RWPE2 (cell line): Measurements from ENCODE around the gene CTAGE9.
"Not testable (repeated sequence)": the region's sequence is repeated elsewhere in the genome, so short reads cannot be mapped to it uniquely, and the experiment has no call there.

Source experiments
- ATAC-seq: fragments of 200-7000 bp; cut with Tn5 transposase; 3 replicates; pipeline ENCODE4 v1.9.1; 2021; ENCODE audit warnings: low read depth
- DNase-seq: peaks from one replicate; pipeline ENCODE4 v3.0.0-alpha.2; 2020; ENCODE audit warnings: low spot score
- H3K27ac ChIP-seq: fragments of 450-650 bp; 2 replicates; pipeline ENCODE4 v1.5.1; 2017; ENCODE audit warnings: mild to moderate bottlenecking; ENCODE audit not compliant: poor library complexity, severe bottlenecking
- H3K27me3 ChIP-seq: fragments of 250-450 bp; sonication (Bioruptor Pico); 2 replicates; pipeline ENCODE4 v1.5.1; 2021; ENCODE audit warnings: mild to moderate bottlenecking, moderate library complexity; ENCODE audit not compliant: insufficient read depth, poor library complexity, severe bottlenecking
- H3K36me3 ChIP-seq: fragments of 250-450 bp; sonication (Bioruptor Pico); 2 replicates; pipeline ENCODE4 v1.5.1; 2020; ENCODE audit warnings: low read depth, mild to moderate bottlenecking, moderate library complexity
- H3K4me1 ChIP-seq: fragments of 250-450 bp; sonication (Bioruptor Pico); 2 replicates; pipeline ENCODE4 v1.5.1; 2021; ENCODE audit warnings: mild to moderate bottlenecking, moderate library complexity; ENCODE audit not compliant: insufficient read depth, poor library complexity, severe bottlenecking
- H3K4me3 ChIP-seq: fragments of 250-450 bp; sonication (Bioruptor Pico); 2 replicates; pipeline ENCODE4 v1.5.1; 2021; ENCODE audit warnings: mild to moderate bottlenecking, moderate library complexity; ENCODE audit not compliant: severe bottlenecking
- H3K9me3 ChIP-seq: fragments of 250-450 bp; sonication (Bioruptor Pico); 2 replicates; pipeline ENCODE4 v1.5.1; 2021; ENCODE audit warnings: mild to moderate bottlenecking, moderate library complexity; ENCODE audit not compliant: severe bottlenecking
- TF ChIP-seq, protein P1 (sequence below): fragments of 450-650 bp; IDR thresholded peaks from one replicate; pipeline ENCODE4 v1.5.1; 2017; ENCODE audit warnings: mild to moderate bottlenecking, moderate library complexity; ENCODE audit not compliant: poor library complexity, severe bottlenecking

Gene CTAGE9

DNA sequence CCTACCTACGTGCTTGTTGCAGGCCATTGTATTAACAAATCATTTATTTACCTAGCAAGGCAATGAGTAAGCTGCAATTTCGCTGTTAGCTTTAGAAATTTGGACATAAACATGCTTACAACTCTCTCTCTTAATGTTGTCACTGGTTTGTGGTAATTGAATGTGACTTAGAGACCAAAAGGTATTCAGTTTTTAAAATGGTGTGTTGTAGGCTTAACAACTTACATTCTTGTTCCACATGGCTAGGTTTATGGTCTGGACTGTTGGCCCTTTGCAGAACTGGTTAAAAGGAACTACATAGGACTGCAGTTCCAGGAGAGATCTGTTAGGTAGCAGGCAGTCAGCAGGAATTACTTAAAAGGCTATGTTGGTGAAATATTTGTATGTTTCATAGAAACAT is 10.3 kb upstream of the CTAGE9 start:
- no peaks in the 10 kb centered on the region for H3K9me3 ChIP-seq
- no peaks in the 10 kb centered on the region for H3K4me1 ChIP-seq
- TF ChIP-seq, protein P1, sequence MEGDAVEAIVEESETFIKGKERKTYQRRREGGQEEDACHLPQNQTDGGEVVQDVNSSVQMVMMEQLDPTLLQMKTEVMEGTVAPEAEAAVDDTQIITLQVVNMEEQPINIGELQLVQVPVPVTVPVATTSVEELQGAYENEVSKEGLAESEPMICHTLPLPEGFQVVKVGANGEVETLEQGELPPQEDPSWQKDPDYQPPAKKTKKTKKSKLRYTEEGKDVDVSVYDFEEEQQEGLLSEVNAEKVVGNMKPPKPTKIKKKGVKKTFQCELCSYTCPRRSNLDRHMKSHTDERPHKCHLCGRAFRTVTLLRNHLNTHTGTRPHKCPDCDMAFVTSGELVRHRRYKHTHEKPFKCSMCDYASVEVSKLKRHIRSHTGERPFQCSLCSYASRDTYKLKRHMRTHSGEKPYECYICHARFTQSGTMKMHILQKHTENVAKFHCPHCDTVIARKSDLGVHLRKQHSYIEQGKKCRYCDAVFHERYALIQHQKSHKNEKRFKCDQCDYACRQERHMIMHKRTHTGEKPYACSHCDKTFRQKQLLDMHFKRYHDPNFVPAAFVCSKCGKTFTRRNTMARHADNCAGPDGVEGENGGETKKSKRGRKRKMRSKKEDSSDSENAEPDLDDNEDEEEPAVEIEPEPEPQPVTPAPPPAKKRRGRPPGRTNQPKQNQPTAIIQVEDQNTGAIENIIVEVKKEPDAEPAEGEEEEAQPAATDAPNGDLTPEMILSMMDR = no peak
- no peaks in the 10 kb centered on the region for H3K36me3 ChIP-seq
- no peaks in the 10 kb centered on the region for H3K27me3 ChIP-seq
- DNase-seq (no peak), ATAC-seq (no peak)
- no peak overlapping the region for H3K4me3 ChIP-seq
- no peak overlapping the region for H3K27ac ChIP-seq

DNA sequence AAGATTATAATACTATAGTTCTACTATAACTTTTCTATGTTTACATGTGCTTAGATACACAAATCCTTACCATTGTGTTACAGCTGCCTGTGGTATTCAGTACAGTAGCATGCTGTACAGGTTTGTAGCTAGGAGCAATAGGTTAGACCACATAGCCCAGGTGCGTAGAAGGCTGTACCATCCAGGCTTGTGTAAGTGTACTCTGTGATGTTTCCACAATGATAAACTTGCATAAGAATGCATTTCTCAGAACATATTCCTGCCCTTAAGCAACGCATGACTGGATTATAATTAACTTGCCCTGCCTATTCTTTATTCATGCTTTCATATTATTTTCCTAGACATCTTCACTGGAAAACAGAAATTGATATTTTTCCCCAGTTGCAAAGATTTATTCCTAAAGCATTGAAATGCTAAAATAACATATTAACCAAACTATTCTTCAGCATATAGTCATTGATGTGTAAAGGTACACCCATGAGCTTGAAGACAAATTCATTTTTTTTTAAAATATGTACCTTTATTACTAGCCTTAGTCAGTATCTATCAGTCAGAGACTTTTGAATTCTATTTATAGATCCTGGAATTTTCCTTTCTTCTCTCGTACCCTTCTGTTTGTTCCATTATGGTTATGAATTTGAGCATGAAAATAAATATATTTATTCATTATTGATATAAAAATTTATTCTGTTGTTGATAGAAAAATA is 7.2 kb upstream of the CTAGE9 start:
- TF ChIP-seq, protein P1 = no peak
- H3K9me3 ChIP-seq = no peaks in the 10 kb centered on the region

DNA sequence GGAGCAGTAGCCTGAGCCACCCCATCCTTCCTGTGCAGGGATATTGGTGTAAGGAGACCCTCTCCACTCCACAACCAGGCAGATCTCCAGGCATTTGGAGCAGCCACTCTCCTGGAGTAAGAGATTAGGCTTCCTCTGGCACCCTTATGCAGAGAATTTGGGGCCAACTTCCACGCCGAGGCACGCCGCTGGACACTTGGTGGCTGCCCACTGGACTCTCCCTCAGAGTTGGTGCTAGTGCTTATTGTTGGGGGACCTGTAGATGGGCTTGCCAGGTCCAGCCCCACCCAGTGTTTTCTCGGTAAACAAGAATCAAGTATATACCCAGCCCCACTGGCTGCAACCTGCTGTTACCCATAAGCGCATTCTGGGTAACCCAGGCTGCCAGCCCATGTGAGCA is 4.8 kb upstream of the CTAGE9 start:
- H3K9me3 ChIP-seq, H3K4me3 ChIP-seq, H3K27ac ChIP-seq, H3K27me3 ChIP-seq, H3K4me1 ChIP-seq, DNase-seq, H3K36me3 ChIP-seq: not testable (repeated sequence)
- ATAC-seq = peak; percentile 12; the same call in 2 of the 3 replicates

More for the DNA sequence above, 7.2 kb upstream of the CTAGE9 start:
- DNase-seq (no peak), ATAC-seq (no peak)
- H3K4me1 ChIP-seq = no peaks in the 10 kb centered on the region
- no peak overlapping the region for H3K27ac ChIP-seq
- H3K4me3 ChIP-seq = no peak overlapping the region
- no peaks in the 10 kb centered on the region for H3K36me3 ChIP-seq
- H3K27me3 ChIP-seq = no peaks in the 10 kb centered on the region

DNA sequence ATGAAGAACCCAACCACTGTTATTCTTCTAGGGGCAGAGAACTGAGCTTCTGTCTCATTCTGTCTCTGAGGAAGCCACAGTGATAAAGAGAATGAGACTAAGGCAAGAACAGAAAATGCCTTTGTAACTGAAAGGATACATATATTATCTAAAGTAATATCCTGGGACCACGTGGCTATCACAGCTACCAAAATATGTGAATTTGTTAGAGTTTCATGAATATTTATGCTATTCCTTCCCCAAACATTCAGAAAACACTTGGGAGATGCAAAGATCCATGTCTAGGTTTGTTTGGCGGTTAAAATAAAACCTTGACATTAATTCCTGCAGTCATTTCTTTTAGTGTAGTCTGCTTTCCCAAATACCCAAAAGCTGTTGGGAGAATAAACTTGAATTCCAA is 6.9 kb downstream of the CTAGE9 start:
- not testable (repeated sequence) for H3K27me3 ChIP-seq, H3K4me1 ChIP-seq, ATAC-seq, DNase-seq, H3K36me3 ChIP-seq, H3K4me3 ChIP-seq, H3K27ac ChIP-seq, H3K9me3 ChIP-seq

DNA sequence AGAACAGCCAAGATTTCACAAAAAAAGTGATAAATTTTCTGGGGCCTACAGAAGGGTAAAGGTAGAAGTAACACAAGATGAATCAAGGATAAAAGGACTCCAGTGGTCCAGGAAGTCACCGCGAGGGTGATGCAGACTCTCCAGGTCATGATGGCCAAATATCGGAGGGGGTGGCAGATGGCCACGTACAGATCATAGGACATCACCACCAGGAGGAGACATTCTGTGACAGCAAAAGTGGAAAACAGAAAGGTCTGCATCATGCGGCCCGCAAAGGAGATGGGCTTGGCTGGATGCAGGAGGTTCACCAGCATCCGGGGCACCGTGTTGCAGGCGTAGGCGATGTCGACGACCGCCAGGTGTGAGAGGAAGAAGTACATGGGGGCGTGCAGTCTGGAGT is 10.0 kb downstream of the CTAGE9 start:
- not testable (repeated sequence) for H3K4me1 ChIP-seq, H3K4me3 ChIP-seq, H3K9me3 ChIP-seq, H3K27me3 ChIP-seq, DNase-seq, H3K27ac ChIP-seq, ATAC-seq, H3K36me3 ChIP-seq

DNA sequence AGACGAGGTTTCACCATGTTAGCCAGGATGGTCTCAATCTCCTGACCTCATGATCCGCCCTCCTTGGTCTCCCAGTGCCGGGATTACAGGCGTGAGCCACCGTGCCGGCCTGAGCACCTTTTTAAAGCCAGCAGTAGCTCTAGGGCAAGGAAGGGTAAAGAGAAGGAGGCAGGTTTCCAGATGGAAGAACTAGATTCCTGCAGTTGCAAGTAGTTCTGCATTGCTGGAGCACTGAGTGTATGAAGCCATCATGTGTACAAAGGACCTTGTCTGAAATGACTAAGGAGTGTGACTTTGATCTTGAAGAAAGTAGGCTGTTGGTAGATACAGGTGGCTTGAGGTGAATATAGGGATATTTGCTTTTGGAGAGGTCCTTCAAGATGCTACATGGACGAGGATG is 13.9 kb downstream of the CTAGE9 start:
- H3K9me3 ChIP-seq = no peaks in the 10 kb centered on the region
- no peak for DNase-seq
- H3K27me3 ChIP-seq = no peaks in the 10 kb centered on the region
- no peaks in the 10 kb centered on the region for H3K36me3 ChIP-seq
- no peaks in the 10 kb centered on the region for H3K4me1 ChIP-seq
- no peak overlapping the region for H3K4me3 ChIP-seq
- TF ChIP-seq, protein P1 = no peak
- ATAC-seq = no peak
- H3K27ac ChIP-seq = no peak overlapping the region
